AG09319 (cell line): Measurements from ENCODE around the gene GSTP1.

ENCODE experiments used
- DNase-seq: peaks from one replicate; pipeline ENCODE4 v3.0.0-alpha.2; 2010; ENCODE audit warnings: low read depth; ENCODE audit errors: extremely low read depth
- TF ChIP-seq, protein P1 (sequence below): IDR thresholded peaks from 2 replicates; pipeline ENCODE4 v1.5.1; 2011; ENCODE audit warnings: low read depth, mild to moderate bottlenecking, inconsistent platforms, low read length, moderate library complexity

Gene GSTP1

GRCh38 chr11:67630943-67631331 is 47.3 kb downstream of the GSTP1 start:
- no peak for DNase-seq
- TF ChIP-seq, protein P1, sequence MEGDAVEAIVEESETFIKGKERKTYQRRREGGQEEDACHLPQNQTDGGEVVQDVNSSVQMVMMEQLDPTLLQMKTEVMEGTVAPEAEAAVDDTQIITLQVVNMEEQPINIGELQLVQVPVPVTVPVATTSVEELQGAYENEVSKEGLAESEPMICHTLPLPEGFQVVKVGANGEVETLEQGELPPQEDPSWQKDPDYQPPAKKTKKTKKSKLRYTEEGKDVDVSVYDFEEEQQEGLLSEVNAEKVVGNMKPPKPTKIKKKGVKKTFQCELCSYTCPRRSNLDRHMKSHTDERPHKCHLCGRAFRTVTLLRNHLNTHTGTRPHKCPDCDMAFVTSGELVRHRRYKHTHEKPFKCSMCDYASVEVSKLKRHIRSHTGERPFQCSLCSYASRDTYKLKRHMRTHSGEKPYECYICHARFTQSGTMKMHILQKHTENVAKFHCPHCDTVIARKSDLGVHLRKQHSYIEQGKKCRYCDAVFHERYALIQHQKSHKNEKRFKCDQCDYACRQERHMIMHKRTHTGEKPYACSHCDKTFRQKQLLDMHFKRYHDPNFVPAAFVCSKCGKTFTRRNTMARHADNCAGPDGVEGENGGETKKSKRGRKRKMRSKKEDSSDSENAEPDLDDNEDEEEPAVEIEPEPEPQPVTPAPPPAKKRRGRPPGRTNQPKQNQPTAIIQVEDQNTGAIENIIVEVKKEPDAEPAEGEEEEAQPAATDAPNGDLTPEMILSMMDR = no peak

DNA sequence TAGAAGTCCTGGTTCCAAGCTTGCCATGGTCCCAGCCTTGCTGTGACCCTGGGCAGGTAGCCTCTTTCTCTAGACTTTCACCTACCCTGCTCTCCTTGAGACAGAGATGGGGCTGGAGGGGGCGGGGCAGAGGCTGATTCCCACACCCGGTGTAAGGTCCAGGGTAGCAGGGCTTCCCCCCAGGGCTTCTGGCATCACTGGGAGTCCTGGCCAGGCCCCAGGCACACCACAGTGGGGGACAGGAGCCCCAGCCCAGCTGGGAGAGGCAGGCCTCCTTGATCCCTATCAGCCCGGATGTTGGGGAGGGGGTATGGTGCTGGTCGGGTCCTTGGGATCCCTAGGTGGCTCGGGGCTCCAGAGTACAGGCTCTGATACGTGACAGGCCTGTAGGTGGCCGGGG is 47.8 kb downstream of the GSTP1 start:
- TF ChIP-seq, protein P1 = no peak
- DNase-seq = no peak

GRCh38 chr11:67631853-67632174 is 48.2 kb downstream of the GSTP1 start:
- no peak for DNase-seq
- TF ChIP-seq, protein P1 = no peak

DNA sequence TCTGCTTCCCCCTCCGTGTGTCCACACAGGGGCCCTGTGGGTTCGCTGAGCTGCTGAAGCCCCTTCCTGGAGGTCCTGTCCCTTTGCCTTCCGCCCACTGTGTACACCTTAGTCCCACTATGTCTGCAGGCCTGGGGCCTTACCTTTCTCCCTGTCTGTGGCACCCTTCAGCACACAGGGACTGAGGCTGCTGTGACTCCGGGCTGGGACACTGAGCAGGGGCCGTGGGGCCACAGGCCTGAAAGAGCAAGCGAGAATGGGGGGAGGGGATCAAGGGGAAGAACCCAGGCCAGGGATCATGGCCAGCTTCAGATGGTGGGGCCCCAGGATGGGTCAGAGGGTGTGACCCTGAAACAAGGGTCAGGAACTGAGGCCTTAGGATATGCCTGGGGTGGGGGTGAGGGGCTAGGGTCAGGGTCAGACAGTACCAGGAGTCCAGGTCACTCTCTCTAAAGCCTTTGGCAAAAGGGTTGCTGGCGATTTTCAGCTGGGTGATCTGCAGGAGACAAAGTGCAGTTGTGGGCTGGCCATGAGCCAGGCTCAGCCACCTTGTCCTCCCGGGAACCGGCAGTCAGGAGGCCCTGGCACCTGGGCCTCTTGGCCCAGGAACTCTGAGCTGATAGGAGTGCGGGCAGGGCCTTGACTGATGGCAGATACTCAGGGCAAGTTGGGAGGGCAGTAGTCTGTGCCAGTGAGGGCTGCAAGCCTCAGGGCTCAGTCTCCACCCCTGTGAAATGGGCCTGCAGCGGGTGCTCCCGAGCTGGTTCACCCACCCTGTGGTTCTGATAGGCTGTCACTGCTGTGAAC is 48.8 kb downstream of the GSTP1 start:
- TF ChIP-seq, protein P1 = no peak
- DNase-seq = no peak

- TF ChIP-seq, protein P1 = no peak
- DNase-seq = no peak
Measured at GRCh38 chr11:67632982-67633755, 49.6 kb downstream of the GSTP1 start.

DNA sequence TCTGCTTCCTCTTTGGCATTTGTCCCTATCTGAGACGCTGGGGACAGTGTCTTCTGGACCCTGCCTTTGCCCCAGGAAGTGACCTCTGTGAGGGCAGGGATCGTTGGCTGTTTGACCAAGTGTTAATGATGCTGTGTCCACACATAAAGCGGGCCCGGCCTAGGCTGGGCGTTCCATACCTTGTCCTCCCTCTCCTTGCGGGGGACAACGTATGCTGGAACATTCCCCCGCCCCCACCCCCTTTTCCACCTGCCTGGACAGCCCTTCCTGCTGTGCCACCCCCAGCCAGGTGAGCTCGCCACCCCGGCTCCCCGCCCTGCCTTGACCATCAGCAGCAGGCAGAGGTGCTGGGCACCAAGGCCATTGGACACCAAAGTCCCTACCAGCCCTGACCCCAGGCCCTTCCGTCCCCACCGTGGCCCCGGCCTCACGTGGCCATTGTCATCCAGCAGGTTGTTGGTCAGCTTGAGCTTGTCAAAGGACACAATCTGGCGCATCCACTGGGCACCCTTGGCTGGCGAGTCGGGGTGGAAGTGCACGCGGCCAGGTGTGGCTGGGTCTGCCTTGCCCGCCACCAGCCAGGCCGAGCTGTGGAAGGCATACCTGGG is 50.2 kb downstream of the GSTP1 start:
- TF ChIP-seq, protein P1 = no peak
- no peak for DNase-seq
